Karpas-422 (cell line): Measurements from ENCODE around the gene OR52N5. TPM values are rescaled to one million over a fixed set of nuclear protein-coding genes. Genes with fewer than 3 reads are reported as not detected.

Experiments used
- DNase-seq: peaks from one replicate; pipeline ENCODE4 v3.0.0-alpha.2; 2015
- H2AFZ ChIP-seq: fragments of 200-600 bp; sonication (generic); 2 replicates; pipeline ENCODE4 v1.6.1; 2014; ENCODE audit warnings: antibody characterized with exemption, low read length, mixed read lengths
- H3K27ac ChIP-seq: fragments of 200-600 bp; sonication (generic); 2 replicates; pipeline ENCODE4 v1.5.1; 2014; ENCODE audit warnings: mild to moderate bottlenecking, low read length, moderate library complexity
- H3K27me3 ChIP-seq: fragments of 200-600 bp; sonication (generic); 2 replicates; pipeline ENCODE4 v1.6.1; 2014; ENCODE audit warnings: low read length, mixed read lengths
- H3K36me3 ChIP-seq: fragments of 200-600 bp; sonication (generic); 2 replicates; pipeline ENCODE4 v1.6.1; 2014; ENCODE audit warnings: low read length, mixed read lengths; ENCODE audit not compliant: insufficient read depth
- H3K4me1 ChIP-seq: fragments of 200-600 bp; sonication (generic); 2 replicates; pipeline ENCODE4 v1.6.1; 2014; ENCODE audit warnings: mild to moderate bottlenecking, low read length, mixed read lengths
- H3K4me2 ChIP-seq: fragments of 200-600 bp; sonication (generic); 2 replicates; pipeline ENCODE4 v1.6.1; 2014; ENCODE audit warnings: low read length, low read depth, mild to moderate bottlenecking; ENCODE audit not compliant: poor library complexity, severe bottlenecking
- H3K4me3 ChIP-seq: fragments of 200-600 bp; sonication (generic); 2 replicates; pipeline ENCODE4 v1.5.1; 2014; ENCODE audit warnings: mild to moderate bottlenecking, antibody characterized with exemption, low read length, mixed read lengths
- H3K79me2 ChIP-seq: fragments of 200-600 bp; sonication (generic); 2 replicates; pipeline ENCODE4 v1.6.1; 2014; ENCODE audit warnings: mild to moderate bottlenecking, low read length, mixed read lengths
- H3K9ac ChIP-seq: fragments of 200-600 bp; sonication (generic); 2 replicates; pipeline ENCODE4 v1.6.0; 2014; ENCODE audit warnings: low read length
- H3K9me2 ChIP-seq: fragments of 200-600 bp; sonication (generic), shearing (Covaris generic); replicated peaks from 2 replicates; pipeline ENCODE4 v1.6.0; 2014; ENCODE audit warnings: mild to moderate bottlenecking, low read length, moderate library complexity; ENCODE audit not compliant: insufficient read depth
- H3K9me3 ChIP-seq: fragments of 300-700, 200-600 bp; sonication (generic); 2 replicates; pipeline ENCODE4 v1.6.1; 2014; ENCODE audit warnings: low read length, mixed read lengths
- H4K20me1 ChIP-seq: fragments of 200-600 bp; sonication (generic); 2 replicates; pipeline ENCODE4 v1.6.1; 2014; ENCODE audit warnings: mild to moderate bottlenecking, antibody characterized with exemption, low read length, low read depth; ENCODE audit not compliant: insufficient read depth
- total RNA-seq: library from RNA; depleted of rRNA; stranded (reverse); fragments of >200 nt; shearing (Covaris generic); gene quantifications from 2 replicates; pipeline ENCODE4 v1.2.3, GENCODE V29; 2014; ENCODE audit warnings: low replicate concordance; rRNA removed

The OR52N5 gene
- total RNA-seq, 1 experiment from 2014 or later, result not detected

DNA sequence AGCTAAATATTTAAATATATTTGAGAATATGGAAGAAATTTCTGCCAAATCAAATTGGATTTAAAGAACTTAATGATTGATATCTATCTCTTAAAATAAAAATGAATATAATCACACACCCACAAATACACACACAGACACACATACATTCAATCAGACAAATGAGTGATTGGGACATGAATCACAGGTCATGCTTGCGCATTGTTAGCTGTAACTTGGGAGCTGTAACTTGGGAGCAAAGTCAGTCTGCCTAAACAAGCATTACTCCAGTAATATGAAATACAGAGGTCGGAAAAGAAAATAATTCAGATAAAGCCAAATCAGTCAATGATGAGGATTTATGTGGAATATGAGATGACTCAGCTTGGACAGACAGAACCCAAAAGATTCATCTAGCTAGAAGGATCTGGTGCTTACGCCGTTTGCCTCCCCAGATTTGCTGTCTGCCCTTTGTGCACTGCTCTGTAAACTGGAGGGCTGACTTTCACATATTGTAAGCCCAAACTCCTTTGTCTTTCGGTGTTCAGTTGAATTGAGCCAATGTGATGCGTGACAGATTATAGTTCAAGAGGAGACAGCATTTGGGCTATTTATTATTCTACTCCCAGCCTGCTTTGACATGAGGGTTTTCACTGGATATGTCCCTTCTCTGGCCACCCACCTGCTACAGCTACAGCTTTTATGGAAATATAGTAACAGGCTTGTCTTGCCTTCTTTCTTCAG lies 45.3 kb downstream of the OR52N5 start:
- no peak overlapping the region for H3K4me2 ChIP-seq
- no peaks in the 10 kb centered on the region for H3K4me1 ChIP-seq
- H3K36me3 ChIP-seq, result no peaks in the 10 kb centered on the region
- H3K27me3 ChIP-seq, result no peaks in the 10 kb centered on the region
- H3K9me2 ChIP-seq, result no peaks in the 10 kb centered on the region
- H2AFZ ChIP-seq, result no peak overlapping the region
- H3K27ac ChIP-seq, result no peak overlapping the region
- 0 out of 2 replicates have a peak, but pooled peaks cover 4% of the 10 kb centered on the region for H3K9me3 ChIP-seq
- H3K9ac ChIP-seq, result no peak overlapping the region
- H3K4me3 ChIP-seq, result no peak overlapping the region
- no peak for DNase-seq
- no peaks in the 10 kb centered on the region for H4K20me1 ChIP-seq
- no peaks in the 10 kb centered on the region for H3K79me2 ChIP-seq

DNA sequence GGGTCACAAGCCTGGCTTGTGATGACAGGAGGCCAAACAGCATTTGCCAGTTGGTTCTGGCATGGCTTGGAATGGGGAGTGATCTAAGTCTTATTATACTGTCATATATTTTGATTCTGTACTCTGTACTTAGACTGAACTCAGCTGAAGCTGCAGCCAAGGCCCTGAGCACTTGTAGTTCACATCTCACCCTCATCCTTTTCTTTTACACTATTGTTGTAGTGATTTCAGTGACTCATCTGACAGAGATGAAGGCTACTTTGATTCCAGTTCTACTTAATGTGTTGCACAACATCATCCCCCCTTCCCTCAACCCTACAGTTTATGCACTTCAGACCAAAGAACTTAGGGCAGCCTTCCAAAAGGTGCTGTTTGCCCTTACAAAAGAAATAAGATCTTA lies 46.1 kb downstream of the OR52N5 start:
- Histone ChIP-seq H3K79me2 (no peaks in the 10 kb centered on the region), H3K27me3 (no peaks in the 10 kb centered on the region), H3K4me3 (no peak overlapping the region), H3K4me1 (no peaks in the 10 kb centered on the region), H2AFZ (no peak overlapping the region), H4K20me1 (no peaks in the 10 kb centered on the region), H3K36me3 (no peaks in the 10 kb centered on the region), H3K9me3 (0 out of 2 replicates have a peak, but pooled peaks cover 4% of the 10 kb centered on the region), H3K27ac (no peak overlapping the region), H3K9ac (no peak overlapping the region), H3K9me2 (no peaks in the 10 kb centered on the region), H3K4me2 (no peak overlapping the region)
- no peak for DNase-seq

DNA sequence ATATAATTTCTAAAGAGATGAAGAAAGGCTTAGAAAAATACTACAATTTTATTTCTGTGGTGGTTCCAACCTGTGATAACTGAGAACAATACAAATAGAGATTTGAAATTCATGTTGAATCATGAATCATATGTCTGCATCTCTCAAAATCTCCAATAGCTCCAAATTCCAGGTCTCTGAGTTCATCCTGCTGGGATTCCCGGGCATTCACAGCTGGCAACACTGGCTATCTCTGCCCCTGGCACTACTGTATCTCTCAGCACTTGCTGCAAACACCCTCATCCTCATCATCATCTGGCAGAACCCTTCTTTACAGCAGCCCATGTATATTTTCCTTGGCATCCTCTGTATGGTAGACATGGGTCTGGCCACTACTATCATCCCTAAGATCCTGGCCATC lies 46.8 kb downstream of the OR52N5 start, which contains the start of gene OR56B1:
TSS of gene OR56B1 (plus strand) at position 53 of the 400 bp plus-strand sequence. CDS start at position 122, 69 bp downstream.
- H3K9ac ChIP-seq, result no peak within 1 kb of the TSS
- no peak within 1 kb of the TSS for H3K4me2 ChIP-seq
- H2AFZ ChIP-seq, result no peak within 1 kb of the TSS

DNA sequence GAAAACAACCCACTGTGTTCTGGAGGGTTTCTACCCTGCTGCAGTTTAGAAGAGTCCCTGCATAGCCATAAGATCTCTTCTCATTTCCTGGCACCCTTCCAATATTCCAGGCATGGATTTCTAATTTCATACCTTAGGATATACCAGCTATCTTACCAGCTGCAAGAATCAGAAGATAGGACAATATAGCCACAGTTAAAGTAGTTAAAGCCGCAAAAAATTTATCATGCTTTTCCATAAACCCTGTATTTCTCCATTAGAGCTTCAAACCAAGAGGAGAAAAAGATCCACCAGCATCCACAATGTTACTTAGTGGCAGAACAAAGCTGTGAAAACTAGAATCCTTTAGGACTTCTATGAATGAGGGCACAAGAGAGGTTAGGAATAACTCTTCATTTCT lies 55.5 kb downstream of the OR52N5 start:
- H3K9me2 ChIP-seq, result no peaks in the 10 kb centered on the region
- H3K9ac ChIP-seq, result no peak overlapping the region
- H3K4me2 ChIP-seq, result no peak overlapping the region
- H3K79me2 ChIP-seq, result no peaks in the 10 kb centered on the region
- no peaks in the 10 kb centered on the region for H3K9me3 ChIP-seq
- no peaks in the 10 kb centered on the region for H3K4me1 ChIP-seq
- no peak overlapping the region for H2AFZ ChIP-seq
- H3K4me3 ChIP-seq, result no peak overlapping the region
- DNase-seq, result no peak
- H4K20me1 ChIP-seq, result no peaks in the 10 kb centered on the region
- H3K27ac ChIP-seq, result no peak overlapping the region
- no peaks in the 10 kb centered on the region for H3K27me3 ChIP-seq
- H3K36me3 ChIP-seq, result no peaks in the 10 kb centered on the region

More for the DNA sequence above, 46.8 kb downstream of the OR52N5 start, which contains the start of gene OR56B1:
- H3K79me2 ChIP-seq, result no peaks in the 10 kb centered on the region
- no peaks in the 10 kb centered on the region for H3K27me3 ChIP-seq
- H3K27ac ChIP-seq, result no peak within 1 kb of the TSS
- H3K36me3 ChIP-seq, result no peaks in the 10 kb centered on the region
- no peaks in the 10 kb centered on the region for H3K9me2 ChIP-seq
- no peak within 1 kb of the TSS for H3K4me3 ChIP-seq
- DNase-seq, result no peak
- H4K20me1 ChIP-seq, result no peaks in the 10 kb centered on the region
- H3K9me3 ChIP-seq, result 0 out of 2 replicates have a peak, but pooled peaks cover 2% of the 10 kb centered on the region
- no peaks in the 10 kb centered on the region for H3K4me1 ChIP-seq

DNA sequence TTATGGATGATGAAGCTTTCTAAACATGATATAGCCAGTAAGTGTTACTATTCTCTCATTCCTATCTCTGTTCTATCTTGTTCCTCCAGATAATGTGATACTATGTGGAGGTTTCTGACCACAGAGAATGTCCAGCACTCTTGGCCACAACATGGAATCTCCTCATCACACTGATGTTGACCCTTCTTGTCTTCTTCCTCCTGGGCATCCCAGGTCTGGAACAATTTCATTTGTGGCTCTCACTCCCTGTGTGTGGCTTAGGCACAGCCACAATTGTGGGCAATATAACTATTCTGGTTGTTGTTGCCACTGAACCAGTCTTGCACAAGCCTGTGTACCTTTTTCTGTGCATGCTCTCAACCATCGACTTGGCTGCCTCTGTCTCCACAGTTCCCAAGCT lies 56.8 kb downstream of the OR52N5 start:
- no peaks in the 10 kb centered on the region for H3K9me2 ChIP-seq
- no peak overlapping the region for H3K4me3 ChIP-seq
- H3K27ac ChIP-seq, result no peak overlapping the region
- H3K4me1 ChIP-seq, result no peaks in the 10 kb centered on the region
- H3K9me3 ChIP-seq, result no peaks in the 10 kb centered on the region
- DNase-seq, result no peak
- no peak overlapping the region for H3K4me2 ChIP-seq
- H2AFZ ChIP-seq, result no peak overlapping the region
- H3K27me3 ChIP-seq, result no peaks in the 10 kb centered on the region
- no peaks in the 10 kb centered on the region for H3K36me3 ChIP-seq
- no peak overlapping the region for H3K9ac ChIP-seq
- H3K79me2 ChIP-seq, result no peaks in the 10 kb centered on the region
- H4K20me1 ChIP-seq, result no peaks in the 10 kb centered on the region

Other genes with a start within 250 kb of the OR52N5 start
- gene OR52H1, start 234.8 kb downstream of the OR52N5 start, total RNA-seq, result 1.2 TPM in 1 of 2 replicates, not detected in the other
- not detected in 2 replicates for gene OR52B6, start 202.5 kb downstream of the OR52N5 start, total RNA-seq
- gene TRIM6, start 186.7 kb downstream of the OR52N5 start, total RNA-seq, result not detected in 2 replicates
- 11.4 and 19.7 TPM in 2 replicates for gene TRIM34, start 158.4 kb downstream of the OR52N5 start, total RNA-seq
- 26.1 and 31.4 TPM in 2 replicates for gene TRIM5, start 98.3 kb downstream of the OR52N5 start, total RNA-seq
- gene TRIM22, start 93.6 kb downstream of the OR52N5 start, total RNA-seq, result 90.0 and 112 TPM in 2 replicates
- gene OR56B1, start 46.9 kb downstream of the OR52N5 start, total RNA-seq, result not detected in 2 replicates
- gene OR52N4, start 29.1 kb downstream of the OR52N5 start, total RNA-seq, result not detected in 2 replicates
- gene OR52N1, start 7.9 kb upstream of the OR52N5 start, total RNA-seq, result not detected in 2 replicates
- gene OR52N2, start 25.6 kb upstream of the OR52N5 start, total RNA-seq, result not detected in 2 replicates
- not detected in 2 replicates for gene OR52E6, start 58.5 kb upstream of the OR52N5 start, total RNA-seq
- gene OR52E8, start 74.3 kb upstream of the OR52N5 start, total RNA-seq, result not detected in 2 replicates
- not detected in 2 replicates for gene OR52E4, start 97.3 kb upstream of the OR52N5 start, total RNA-seq
- not detected in 2 replicates for gene OR52E5, start 109.9 kb upstream of the OR52N5 start, total RNA-seq
- gene OR56A3, start 158.9 kb upstream of the OR52N5 start, total RNA-seq, result not detected in 2 replicates
- not detected in 2 replicates for gene OR56A5, start 185.1 kb upstream of the OR52N5 start, total RNA-seq
- gene OR52L1, start 203.6 kb upstream of the OR52N5 start, total RNA-seq, result not detected in 2 replicates
- not detected in 2 replicates for gene OR56A4, start 223.6 kb upstream of the OR52N5 start, total RNA-seq
- gene OR56A1, start 247.4 kb upstream of the OR52N5 start, total RNA-seq, result not detected in 2 replicates